Measurements from ENCODE around the gene WLS. TPM values are rescaled to one million over a fixed set of nuclear protein-coding genes. Genes with fewer than 3 reads are reported as not detected.

WLS gene
- total RNA-seq, 4 donors from 2014 or later = 34.8 to 78.9 (median 44.4) TPM

DNA sequence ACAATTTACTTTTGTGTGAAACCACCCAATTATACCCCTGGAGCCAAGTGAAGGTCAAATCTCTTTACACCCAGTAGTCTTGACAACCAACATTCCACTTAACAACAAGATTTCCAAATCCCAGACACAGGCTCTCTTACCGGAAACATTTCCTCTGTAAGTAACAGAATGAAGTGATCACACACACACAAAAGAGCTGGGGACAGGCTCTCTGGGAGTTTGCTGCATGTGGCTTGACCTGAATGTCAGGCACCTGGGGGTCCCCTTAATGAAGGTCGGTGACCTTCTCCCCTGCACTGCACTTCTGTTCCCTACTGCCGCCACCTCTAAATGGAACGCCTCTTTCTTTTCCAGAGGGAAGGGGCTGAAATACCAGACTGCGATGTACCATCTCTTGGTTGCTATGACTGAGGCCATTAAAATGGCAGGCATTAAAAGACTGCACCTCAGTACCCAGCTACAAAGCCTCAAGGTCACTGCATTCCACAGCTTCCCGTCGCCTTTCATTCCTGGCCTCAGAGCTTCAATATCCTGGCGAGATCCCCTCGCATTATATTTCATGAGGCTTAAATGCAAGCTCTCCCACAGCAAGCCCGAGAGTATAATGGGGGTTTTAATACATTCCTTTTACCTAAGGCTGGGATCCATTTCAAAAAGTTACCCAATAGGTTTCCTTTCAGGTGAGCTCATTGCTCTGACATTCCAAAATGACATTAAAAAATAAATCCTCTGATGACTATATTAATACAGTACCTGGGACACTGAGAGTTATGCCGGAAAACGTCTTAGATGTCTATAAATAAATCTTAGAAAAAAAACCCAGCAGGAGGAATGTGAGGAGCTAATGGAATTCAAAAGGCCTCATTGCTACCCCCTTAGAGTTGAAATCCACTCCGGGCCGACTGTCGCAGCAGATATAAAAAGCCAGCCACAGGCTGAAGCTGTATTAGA is 91.0 kb downstream of the WLS start:
- 44 to 53% methylated on average over 15 of the region's 15 CpGs for WGBS, 2 donors
- Histone ChIP-seq H3K27ac (peak overlapping the region in 3 of 4 donors; percentile 48 to 73 (median 63)), H3K36me3 (peaks cover 0 to 41% (median 0%) of the 10 kb centered on the region in 3 donors), H3K4me3 (no peak overlapping the region), H3K27me3 (no peaks in the 10 kb centered on the region), H3K9me3 (no peaks in the 10 kb centered on the region), H3K4me1 (peaks cover 0 to 27% (median 6%) of the 10 kb centered on the region in 4 donors)
- TF ChIP-seq EP300 (IDR thresholded peaks at IDR 0.05) = peak in 1 of 2 donors; percentile 9
- TF ChIP-seq, protein P1, sequence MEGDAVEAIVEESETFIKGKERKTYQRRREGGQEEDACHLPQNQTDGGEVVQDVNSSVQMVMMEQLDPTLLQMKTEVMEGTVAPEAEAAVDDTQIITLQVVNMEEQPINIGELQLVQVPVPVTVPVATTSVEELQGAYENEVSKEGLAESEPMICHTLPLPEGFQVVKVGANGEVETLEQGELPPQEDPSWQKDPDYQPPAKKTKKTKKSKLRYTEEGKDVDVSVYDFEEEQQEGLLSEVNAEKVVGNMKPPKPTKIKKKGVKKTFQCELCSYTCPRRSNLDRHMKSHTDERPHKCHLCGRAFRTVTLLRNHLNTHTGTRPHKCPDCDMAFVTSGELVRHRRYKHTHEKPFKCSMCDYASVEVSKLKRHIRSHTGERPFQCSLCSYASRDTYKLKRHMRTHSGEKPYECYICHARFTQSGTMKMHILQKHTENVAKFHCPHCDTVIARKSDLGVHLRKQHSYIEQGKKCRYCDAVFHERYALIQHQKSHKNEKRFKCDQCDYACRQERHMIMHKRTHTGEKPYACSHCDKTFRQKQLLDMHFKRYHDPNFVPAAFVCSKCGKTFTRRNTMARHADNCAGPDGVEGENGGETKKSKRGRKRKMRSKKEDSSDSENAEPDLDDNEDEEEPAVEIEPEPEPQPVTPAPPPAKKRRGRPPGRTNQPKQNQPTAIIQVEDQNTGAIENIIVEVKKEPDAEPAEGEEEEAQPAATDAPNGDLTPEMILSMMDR (IDR thresholded peaks at IDR 0.05) = no peak
- no peak for TF ChIP-seq POLR2A (IDR thresholded peaks at IDR 0.05)
- DNase-seq (ENCODE audit: low spot score in 2 of 2) = no peak

DNA sequence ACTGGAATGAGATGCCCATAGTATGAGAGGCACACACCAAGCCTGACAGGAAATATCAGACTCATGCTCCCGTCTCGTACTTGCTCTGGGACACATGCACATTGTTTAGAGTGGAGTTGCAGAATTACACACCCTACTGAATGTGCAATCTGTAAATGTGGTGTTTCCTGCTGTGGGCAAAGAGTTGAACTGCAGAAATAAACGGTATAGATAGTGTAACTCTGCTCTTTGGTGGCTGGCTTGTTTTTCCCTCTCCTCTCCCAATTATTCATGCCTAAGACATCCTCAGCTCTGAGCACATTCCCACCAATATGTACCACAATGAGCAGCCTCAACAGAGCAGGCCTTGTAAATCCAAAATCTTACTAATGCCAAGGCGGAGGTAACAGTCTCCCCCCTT is 91.8 kb downstream of the WLS start:
- Histone ChIP-seq H3K27me3 (no peaks in the 10 kb centered on the region), H3K4me1 (peaks cover 0 to 27% (median 6%) of the 10 kb centered on the region in 4 donors), H3K27ac (peak overlapping the region in 2 of 4 donors; percentile 63 to 73), H3K9me3 (no peaks in the 10 kb centered on the region), H3K36me3 (peaks cover 0 to 49% (median 0%) of the 10 kb centered on the region in 3 donors), H3K4me3 (no peak overlapping the region)
- 29 to 36% methylated on average over 4 of the region's 4 CpGs for WGBS, 2 donors
- no peak for DNase-seq (ENCODE audit: low spot score in 2 of 2)
- TF ChIP-seq POLR2A (IDR thresholded peaks at IDR 0.05) (no peak), EP300 (IDR thresholded peaks at IDR 0.05) (no peak)
- TF ChIP-seq, protein P1 (IDR thresholded peaks at IDR 0.05) = no peak

DNA sequence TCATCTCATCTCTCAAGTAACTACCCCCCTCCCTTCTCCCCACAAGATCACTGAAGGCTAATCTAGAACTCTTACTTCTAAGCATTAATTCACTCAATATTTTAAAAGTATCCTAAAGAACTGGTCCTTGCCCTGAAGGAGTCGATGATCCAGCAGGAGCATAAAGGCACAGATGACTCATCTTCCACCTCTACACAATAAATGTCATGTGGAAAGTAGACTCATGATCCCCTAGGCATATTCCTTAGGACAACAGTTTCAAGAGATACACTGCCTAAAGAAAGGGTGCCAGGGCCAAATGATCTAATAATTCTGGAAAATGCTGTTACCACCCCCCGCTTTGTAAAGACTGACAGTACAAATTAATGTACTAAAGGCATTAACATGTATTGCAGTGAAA is 96.1 kb downstream of the WLS start:
- no peak for DNase-seq (ENCODE audit: low spot score in 2 of 2)
- H3K4me3 ChIP-seq = no peak overlapping the region
- no peak for TF ChIP-seq POLR2A (IDR thresholded peaks at IDR 0.05)
- no peak for TF ChIP-seq EP300 (IDR thresholded peaks at IDR 0.05)
- TF ChIP-seq, protein P1 (IDR thresholded peaks at IDR 0.05) = no peak
- WGBS, 2 donors = 92 to 94% methylated on average over 2 of the region's 2 CpGs
- H3K36me3 ChIP-seq = peaks cover 0 to 68% (median 0%) of the 10 kb centered on the region in 3 donors
- no peaks in the 10 kb centered on the region for H3K27me3 ChIP-seq
- H3K27ac ChIP-seq = no peak overlapping the region
- peaks cover 0 to 18% (median under 1%) of the 10 kb centered on the region in 4 donors for H3K4me1 ChIP-seq
- no peaks in the 10 kb centered on the region for H3K9me3 ChIP-seq

DNA sequence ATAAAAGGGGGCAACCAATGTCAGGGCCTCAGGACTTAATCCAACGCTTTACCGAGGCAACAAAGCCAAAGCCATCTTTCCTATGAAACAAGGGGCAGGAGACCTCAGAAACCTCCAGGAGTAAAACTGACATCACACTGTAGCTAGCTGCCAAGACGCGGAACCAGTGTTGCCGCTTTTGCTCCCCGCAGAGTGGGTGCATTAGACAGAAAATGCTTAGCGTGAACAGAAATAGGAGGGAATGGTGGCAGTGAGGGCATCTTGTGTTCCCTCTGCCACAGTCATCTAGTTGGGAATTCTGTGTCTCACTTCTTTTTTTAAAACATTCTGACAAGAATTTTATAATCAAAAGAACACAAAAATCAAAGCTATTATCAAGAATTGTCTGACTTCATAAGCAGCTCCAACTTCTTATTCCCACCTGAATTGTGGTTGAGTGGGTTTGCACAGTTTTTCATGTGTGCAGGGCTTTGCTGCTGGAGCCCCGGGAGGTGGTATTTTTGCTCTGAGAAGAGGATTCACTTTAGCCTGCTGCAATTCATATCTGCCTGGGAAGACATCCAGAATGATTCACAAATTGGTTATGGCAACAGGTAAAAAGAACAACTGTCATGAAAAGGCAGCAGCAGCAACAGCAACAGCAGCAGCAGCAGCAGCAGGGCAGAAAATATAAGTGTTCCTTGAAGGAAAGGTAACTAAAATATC is 99.7 kb downstream of the WLS start:
- Histone ChIP-seq H3K9me3 (no peaks in the 10 kb centered on the region), H3K4me3 (no peak overlapping the region), H3K36me3 (peaks cover 0 to 71% (median 0%) of the 10 kb centered on the region in 3 donors), H3K27me3 (no peaks in the 10 kb centered on the region), H3K27ac (no peak overlapping the region), H3K4me1 (peaks cover 0 to 5% (median 0%) of the 10 kb centered on the region in 4 donors)
- DNase-seq (ENCODE audit: low spot score in 2 of 2) = no peak
- WGBS, 2 donors = 82 to 85% methylated on average over 8 of the region's 8 CpGs
- TF ChIP-seq POLR2A (IDR thresholded peaks at IDR 0.05) = no peak
- TF ChIP-seq, protein P1 (IDR thresholded peaks at IDR 0.05) = no peak
- TF ChIP-seq EP300 (IDR thresholded peaks at IDR 0.05) = no peak

Data from tibial nerve (tissue), 4 donors.